Tibial artery (tissue), 4 donors: ENCODE measurements around the gene PLPP6.

Experiments
- DNase-seq, 2 donors: peaks; one replicate each; pipeline ENCODE4 v3.0.0-alpha.2; 2019
- H3K27ac ChIP-seq, 2 donors: fragments of 200-600 bp; sonication (generic) in 1 of 2; 1 replicate in 1 of 2; 2 replicates in 1 of 2; pipeline ENCODE4 v1.5.1; 2018 to 2019; ENCODE audit warnings: mild to moderate bottlenecking in 1 of 2
- H3K27me3 ChIP-seq, 2 donors: fragments of 200-600 bp; sonication (generic) in 1 of 2; one replicate each; pipeline versions ENCODE4 v1.5.1 to v1.6.0; 2016 to 2019
- H3K36me3 ChIP-seq, 3 donors: fragments of 200-600 bp; sonication (generic) in 2 of 3; one replicate each; pipeline ENCODE4 v1.5.1; 2016 to 2019; ENCODE audit warnings: mild to moderate bottlenecking in 2 of 3
- H3K4me1 ChIP-seq, 4 donors: fragments of 200-600 bp; sonication (generic) in 2 of 4; 1 replicate in 3 of 4; 2 replicates in 1 of 4; pipeline ENCODE4 v1.5.1; 2016 to 2019
- H3K4me3 ChIP-seq, 2 donors: fragments of 200-600 bp; sonication (generic) in 1 of 2; 1 replicate in 1 of 2; 2 replicates in 1 of 2; pipeline ENCODE4 v1.5.1; 2018 to 2019; ENCODE audit warnings: mild to moderate bottlenecking in 2 of 2
- H3K9me3 ChIP-seq, 3 donors: fragments of 200-600 bp; sonication (generic) in 1 of 3; one replicate each; pipeline ENCODE4 v1.5.1; 2016 to 2019
- CTCF ChIP-seq, 2 experiments: fragments of 200-600 bp in 1 of 2; fragments of 450-650 bp in 1 of 2; IDR thresholded peaks; one replicate each; pipeline ENCODE4 v1.5.1; 2017 to 2019; ENCODE audit warnings: antibody characterized with exemption in 2 of 2, mild to moderate bottlenecking in 1 of 2, moderate library complexity in 1 of 2
- intact Hi-C: fragments of 100-400 bp; cut with DNase I; formaldehyde crosslinking; loops from one replicate; pipeline ENCODE4 v1.15.0; 2023; ENCODE audit warnings: low total_unique reads

Gene PLPP6

GRCh38 chr9:4690144-4690543 lies 28.1 kb downstream of the PLPP6 start:
- no peaks in the 10 kb centered on the region for H3K9me3 ChIP-seq
- no peaks in the 10 kb centered on the region for H3K27me3 ChIP-seq
- peaks cover 5 to 45% (median 31%) of the 10 kb centered on the region in 3 donors for H3K36me3 ChIP-seq
- intact Hi-C loops, result no loop called here
- no peak overlapping the region for H3K4me3 ChIP-seq
- peak overlapping the region; percentile 64 to 68 for H3K27ac ChIP-seq
- H3K4me1 ChIP-seq, result peaks cover 0 to 73% (median 26%) of the 10 kb centered on the region in 4 donors
- no peak for TF ChIP-seq CTCF (IDR thresholded peaks at IDR 0.05)
- no peak for DNase-seq

GRCh38 chr9:4691795-4692194 lies 29.7 kb downstream of the PLPP6 start:
- intact Hi-C loops, result no loop called here
- no peaks in the 10 kb centered on the region for H3K9me3 ChIP-seq
- H3K27ac ChIP-seq, result peak overlapping the region in 1 of 2 donors; percentile 9
- peaks cover 5 to 39% (median 30%) of the 10 kb centered on the region in 3 donors for H3K36me3 ChIP-seq
- no peak overlapping the region for H3K4me3 ChIP-seq
- H3K4me1 ChIP-seq, result peaks cover 0 to 66% (median 22%) of the 10 kb centered on the region in 4 donors
- DNase-seq, result no peak
- no peak for TF ChIP-seq CTCF (IDR thresholded peaks at IDR 0.05)
- no peaks in the 10 kb centered on the region for H3K27me3 ChIP-seq

- Histone ChIP-seq H3K36me3 (peaks cover 54 to 70% (median 64%) of the 10 kb centered on the region in 3 donors), H3K27ac (no peak overlapping the region), H3K4me1 (peaks cover 0 to 9% (median 3%) of the 10 kb centered on the region in 4 donors), H3K9me3 (no peaks in the 10 kb centered on the region), H3K27me3 (no peaks in the 10 kb centered on the region), H3K4me3 (no peak overlapping the region)
- TF ChIP-seq CTCF (IDR thresholded peaks at IDR 0.05), result no peak
- intact Hi-C loops, result no loop called here
- no peak for DNase-seq
Measured at GRCh38 chr9:4700091-4700490, 38.0 kb downstream of the PLPP6 start.

- no peaks in the 10 kb centered on the region for H3K9me3 ChIP-seq
- H3K27me3 ChIP-seq, result no peaks in the 10 kb centered on the region
- no peak overlapping the region for H3K27ac ChIP-seq
- peaks cover 59 to 66% (median 65%) of the 10 kb centered on the region in 3 donors for H3K36me3 ChIP-seq
- intact Hi-C loops, result no loop called here
- H3K4me1 ChIP-seq, result peaks cover 0 to 8% (median 3%) of the 10 kb centered on the region in 4 donors
- no peak for TF ChIP-seq CTCF (IDR thresholded peaks at IDR 0.05)
- no peak for DNase-seq
- H3K4me3 ChIP-seq, result no peak overlapping the region
Measured at GRCh38 chr9:4700932-4701331, 38.8 kb downstream of the PLPP6 start.

- DNase-seq, result no peak
- no peak for TF ChIP-seq CTCF (IDR thresholded peaks at IDR 0.05)
- Histone ChIP-seq H3K9me3 (no peaks in the 10 kb centered on the region), H3K4me3 (no peak overlapping the region), H3K4me1 (peaks cover 0 to 2% (median 0%) of the 10 kb centered on the region in 4 donors), H3K36me3 (peaks cover 61 to 71% (median 71%) of the 10 kb centered on the region in 3 donors), H3K27me3 (no peaks in the 10 kb centered on the region), H3K27ac (no peak overlapping the region)
- intact Hi-C loops, result no loop called here
Measured at GRCh38 chr9:4701526-4701925, 39.4 kb downstream of the PLPP6 start.

- no peak for TF ChIP-seq CTCF (IDR thresholded peaks at IDR 0.05)
- Histone ChIP-seq H3K9me3 (no peaks in the 10 kb centered on the region), H3K27me3 (no peaks in the 10 kb centered on the region), H3K4me3 (no peak overlapping the region), H3K36me3 (peaks cover 49 to 55% (median 53%) of the 10 kb centered on the region in 3 donors), H3K4me1 (no peaks in the 10 kb centered on the region), H3K27ac (no peak overlapping the region)
- intact Hi-C loops, result no loop called here
- DNase-seq, result no peak
Measured at GRCh38 chr9:4704129-4704528, 42.0 kb downstream of the PLPP6 start.
